Endothelial cell of umbilical vein (primary cell): ENCODE results near the gene ZNF438. TPM values are rescaled to one million over a fixed set of nuclear protein-coding genes. Genes with fewer than 3 reads are reported as not detected.

Experiments
- BruUV-seq: library from RNA; stranded (reverse); fragments of 400-500 nt; replicated peaks from 2 replicates; lab custom pipeline; 2021; lab: Mats Ljungman, UMichigan
- CTCF ChIA-PET: fragments of 300-600, 350-600 bp; sonication (Branson Sonifier 250); formaldehyde crosslinking; loops from one replicate; lab custom pipeline; 2021; ENCODE audit warnings: antibody characterized with exemption, inconsistent platforms; lab: Charles Lee
- POLR2A ChIA-PET: fragments of 300-600, 350-600 bp; sonication (Branson Sonifier 250); formaldehyde crosslinking; loops from one replicate; lab custom pipeline; 2021; ENCODE audit warnings: antibody characterized with exemption, inconsistent platforms; lab: Charles Lee
- DNase-seq: peaks from one replicate; pipeline ENCODE4 v3.0.0-alpha.2; 2011; ENCODE audit warnings: low read depth, low spot score
- FAIRE-seq: peaks from 2 replicates; lab custom pipeline; 2011; peaks lifted over from hg19 to GRCh38; lab: Jason Lieb, UNC
- H2AFZ ChIP-seq: 2 replicates; pipeline ENCODE4 v1.6.0; 2012; ENCODE audit warnings: low read depth, low read length, control low read depth, inconsistent platforms
- H3K27ac ChIP-seq: 2 replicates; pipeline ENCODE4 v1.5.1; 2011; ENCODE audit warnings: low read depth, mild to moderate bottlenecking, control low read depth, low read length, moderate library complexity; ENCODE audit not compliant: insufficient read depth
- H3K27me3 ChIP-seq, 2 experiments: 2 replicates each; pipeline versions ENCODE4 v1.6.0 to v1.6.1; 2011; ENCODE audit warnings: low read length in 2 of 2, mixed read lengths in 1 of 2; ENCODE audit not compliant: control insufficient read depth in 2 of 2, insufficient read depth in 2 of 2
- H3K36me3 ChIP-seq, 2 experiments: 2 replicates in 1 of 2; 3 replicates in 1 of 2; pipeline ENCODE4 v1.5.1; 2011; ENCODE audit warnings: low read length in 2 of 2, mild to moderate bottlenecking in 1 of 2, moderate library complexity in 1 of 2; ENCODE audit not compliant: control insufficient read depth in 2 of 2, insufficient read depth in 2 of 2; ENCODE audit errors: extremely low read depth in 1 of 2
- H3K4me1 ChIP-seq: 3 replicates; pipeline ENCODE4 v1.5.1; 2011; ENCODE audit warnings: mild to moderate bottlenecking, low read length; ENCODE audit not compliant: control insufficient read depth, insufficient read depth; ENCODE audit errors: extremely low read depth
- H3K4me2 ChIP-seq: 2 replicates; pipeline ENCODE4 v1.6.1; 2011; ENCODE audit warnings: low read length, control low read depth, mixed read lengths; ENCODE audit not compliant: insufficient read depth
- H3K4me3 ChIP-seq, 3 experiments: fragments of 200-600 bp in 1 of 3; sonication (generic), shearing (Covaris generic) in 1 of 3; replicated peaks in 1 of 3; 2 replicates each; pipeline ENCODE4 v1.5.1; 2011 to 2016; ENCODE audit warnings: control low read depth in 3 of 3, low read length in 3 of 3, mild to moderate bottlenecking in 2 of 3, inconsistent platforms in 1 of 3, low read depth in 1 of 3, moderate library complexity in 1 of 3; ENCODE audit not compliant: insufficient read depth in 1 of 3
- H3K79me2 ChIP-seq: 2 replicates; pipeline ENCODE4 v1.6.0; 2012; ENCODE audit warnings: low read length, inconsistent platforms; ENCODE audit not compliant: control insufficient read depth, insufficient read depth
- H3K9ac ChIP-seq: replicated peaks from 2 replicates; pipeline ENCODE3; 2011; ENCODE audit warnings: low read length, control low read depth; ENCODE audit not compliant: insufficient read depth; ENCODE audit errors: extremely low read depth
- H3K9me1 ChIP-seq: replicated peaks from 3 replicates; pipeline ENCODE4 v1.6.0; 2011; ENCODE audit warnings: mild to moderate bottlenecking, low read length; ENCODE audit not compliant: control insufficient read depth, insufficient read depth; ENCODE audit errors: extremely low read depth
- H3K9me3 ChIP-seq: replicated peaks from 2 replicates; pipeline ENCODE4 v1.5.1; 2012; ENCODE audit warnings: low read length, inconsistent platforms; ENCODE audit not compliant: control insufficient read depth, insufficient read depth
- H4K20me1 ChIP-seq: replicated peaks from 2 replicates; pipeline ENCODE3; 2011; ENCODE audit warnings: mild to moderate bottlenecking, low read length; ENCODE audit not compliant: control insufficient read depth, insufficient read depth; ENCODE audit errors: extremely low read depth
- CTCF ChIP-seq, 2 donors: IDR thresholded peaks; 1 replicate in 1 of 2; 2 replicates in 1 of 2; pipeline ENCODE4 v1.5.1; 2011; ENCODE audit warnings: low read length in 2 of 2, mild to moderate bottlenecking in 2 of 2, moderate library complexity in 2 of 2, control low read depth in 1 of 2, inconsistent platforms in 1 of 2, low read depth in 1 of 2; ENCODE audit not compliant: insufficient read depth in 1 of 2; ENCODE audit errors: extremely low read depth in 1 of 2
- EZH2 ChIP-seq: IDR thresholded peaks from 2 replicates; pipeline ENCODE4 v1.6.1; 2012; ENCODE audit warnings: borderline replicate concordance, low read depth, mild to moderate bottlenecking, moderate library complexity, low read length, inconsistent platforms; ENCODE audit not compliant: severe bottlenecking
- FOS ChIP-seq: IDR thresholded peaks from 2 replicates; pipeline ENCODE4 v1.6.1; 2011; ENCODE audit warnings: mild to moderate bottlenecking, low read length, moderate library complexity, borderline replicate concordance; ENCODE audit not compliant: insufficient read depth
- GATA2 ChIP-seq: IDR thresholded peaks from 2 replicates; pipeline ENCODE4 v1.7.0; 2011; ENCODE audit warnings: low read depth, mild to moderate bottlenecking, moderate library complexity, mixed read lengths, low read length; ENCODE audit not compliant: insufficient read length, insufficient read depth
- JUN ChIP-seq: IDR thresholded peaks from 2 replicates; pipeline ENCODE4 v1.6.1; 2011; ENCODE audit warnings: borderline replicate concordance, low read depth; ENCODE audit not compliant: insufficient read length, insufficient read depth
- MAX ChIP-seq: IDR thresholded peaks from 2 replicates; pipeline ENCODE4 v1.6.1; 2011; ENCODE audit not compliant: insufficient read depth, insufficient read length
- MYC ChIP-seq: IDR thresholded peaks from one replicate; pipeline ENCODE4 v1.6.1; 2011; ENCODE audit warnings: mild to moderate bottlenecking, low read depth, low read length
- POLR2A ChIP-seq: IDR thresholded peaks from 2 replicates; pipeline ENCODE4 v1.6.1; 2012; ENCODE audit warnings: low read depth, mild to moderate bottlenecking, control low read depth, low read length
- POLR2AphosphoS5 ChIP-seq: IDR thresholded peaks from 2 replicates; pipeline ENCODE4 v1.6.1; 2012; ENCODE audit warnings: low read depth, mild to moderate bottlenecking, control low read depth, low read length, moderate library complexity; ENCODE audit not compliant: insufficient read depth
- dilution Hi-C: fragments of 300-500 bp; cut with MboI; formaldehyde crosslinking; loops from one replicate; pipeline ENCODE4 v1.15.0; 2019; ENCODE audit warnings: low sequenced_read_pairs; ENCODE audit not compliant: extremely low pct_ligation_motif_present
- intact Hi-C: fragments of 100-400 bp; cut with micrococcal nuclease; formaldehyde crosslinking; loops from one replicate; pipeline ENCODE4 v1.10.0; 2022
- polyA plus RNA-seq, 4 experiments: library from polyadenylated mRNA; depleted of rRNA in 3 of 4; stranded (reverse) in 3 of 4; unstranded in 1 of 4; fragments of >200 nt; gene quantifications; 2 replicates each; pipeline versions ENCODE4 v1.2.1 to v1.2.3, GENCODE V29; 2011 to 2012; ENCODE audit warnings: missing spikeins in 1 of 4
- total RNA-seq: library from RNA; stranded (reverse); gene quantifications from 2 replicates; pipeline ENCODE4 v1.2.3, GENCODE V29; 2021

Gene ZNF438
- total and polyA plus RNA-seq, 2 donors (not counting 3 experiments of a cell fraction or from before 2014, with no cell fraction given) = 7.2 to 15.1 TPM

GRCh38 chr10:31070691-31071090 lies 39.0 kb upstream of the ZNF438 start:
- Histone ChIP-seq H2AFZ (no peak overlapping the region), H4K20me1 (no peaks in the 10 kb centered on the region), H3K9ac (no peak overlapping the region), H3K4me3 (no peak overlapping the region), H3K27me3 (no peaks in the 10 kb centered on the region), H3K4me2 (no peak overlapping the region), H3K79me2 (no peaks in the 10 kb centered on the region), H3K9me3 (no peaks in the 10 kb centered on the region), H3K9me1 (no peaks in the 10 kb centered on the region), H3K36me3 (no peaks in the 10 kb centered on the region), H3K4me1 (peaks cover 28% of the 10 kb centered on the region), H3K27ac (no peak overlapping the region)
- dilution Hi-C loops = no loop called here
- FAIRE-seq (peak; percentile 18), DNase-seq (no peak)
- intact Hi-C loops = no loop called here
- POLR2A ChIA-PET = no interaction called here
- no TSS peak for BruUV-seq
- CTCF ChIA-PET = no interaction called here
- TF ChIP-seq MYC = no peak
- TF ChIP-seq EZH2 = no peak
- TF ChIP-seq JUN = no peak
- TF ChIP-seq MAX = no peak
- no peak for TF ChIP-seq FOS
- TF ChIP-seq CTCF (IDR thresholded peaks at IDR 0.05; ENCODE audit: extremely low read depth in 1 of 2, insufficient read depth in 1 of 2, low read depth in 1 of 2, low read length in 2 of 2) = no peak
- TF ChIP-seq GATA2 = no peak
- TF ChIP-seq POLR2A = no peak
- no peak for TF ChIP-seq POLR2AphosphoS5
